ENCODE data around the gene LRRC74A.

DNA sequence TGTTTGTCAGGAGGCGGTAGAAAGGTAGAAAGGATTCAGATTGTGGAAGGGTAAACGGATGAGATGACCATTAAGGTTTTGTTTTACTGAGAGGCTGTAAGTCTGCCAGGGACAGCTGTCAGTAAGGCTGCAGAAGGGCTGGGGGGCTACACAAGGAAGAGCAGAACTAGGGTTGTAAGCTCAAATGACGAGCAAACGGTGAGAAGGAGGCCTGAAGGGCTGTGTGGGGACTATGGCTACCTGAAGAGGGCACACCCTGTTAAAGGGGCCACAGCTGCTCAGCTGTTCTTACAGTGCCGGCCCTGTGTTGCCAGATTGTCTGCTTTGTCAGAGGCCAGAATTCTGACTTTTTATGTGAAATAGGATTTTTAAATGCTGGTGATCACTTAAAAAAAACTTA, 45.8 kb upstream of the LRRC74A start:
- TF ChIP-seq, protein P1, sequence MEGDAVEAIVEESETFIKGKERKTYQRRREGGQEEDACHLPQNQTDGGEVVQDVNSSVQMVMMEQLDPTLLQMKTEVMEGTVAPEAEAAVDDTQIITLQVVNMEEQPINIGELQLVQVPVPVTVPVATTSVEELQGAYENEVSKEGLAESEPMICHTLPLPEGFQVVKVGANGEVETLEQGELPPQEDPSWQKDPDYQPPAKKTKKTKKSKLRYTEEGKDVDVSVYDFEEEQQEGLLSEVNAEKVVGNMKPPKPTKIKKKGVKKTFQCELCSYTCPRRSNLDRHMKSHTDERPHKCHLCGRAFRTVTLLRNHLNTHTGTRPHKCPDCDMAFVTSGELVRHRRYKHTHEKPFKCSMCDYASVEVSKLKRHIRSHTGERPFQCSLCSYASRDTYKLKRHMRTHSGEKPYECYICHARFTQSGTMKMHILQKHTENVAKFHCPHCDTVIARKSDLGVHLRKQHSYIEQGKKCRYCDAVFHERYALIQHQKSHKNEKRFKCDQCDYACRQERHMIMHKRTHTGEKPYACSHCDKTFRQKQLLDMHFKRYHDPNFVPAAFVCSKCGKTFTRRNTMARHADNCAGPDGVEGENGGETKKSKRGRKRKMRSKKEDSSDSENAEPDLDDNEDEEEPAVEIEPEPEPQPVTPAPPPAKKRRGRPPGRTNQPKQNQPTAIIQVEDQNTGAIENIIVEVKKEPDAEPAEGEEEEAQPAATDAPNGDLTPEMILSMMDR (IDR thresholded peaks at IDR 0.05) = no peak
- no peak for TF ChIP-seq POLR2A (IDR thresholded peaks at IDR 0.05)

Data from heart left ventricle (tissue), 13 donors.